Loucy (cell line): ENCODE data around the gene AMHR2.
"Not testable (repeated sequence)": the region's sequence is repeated elsewhere in the genome, so short reads cannot be mapped to it uniquely, and the experiment has no call there.

Source experiments
- H2AFZ ChIP-seq: fragments of 200-600 bp; sonication (generic); 2 replicates; pipeline ENCODE4 v1.6.0; 2016; ENCODE audit warnings: antibody characterized with exemption, mild to moderate bottlenecking, low read length, moderate library complexity
- H3F3A ChIP-seq: fragments of 200-600 bp; 2 replicates; pipeline ENCODE4 v1.6.0; 2016; ENCODE audit warnings: antibody characterized with exemption, low read depth, mild to moderate bottlenecking
- H3K27me3 ChIP-seq: fragments of 200-600 bp; sonication (generic); 2 replicates; pipeline ENCODE4 v1.6.1; 2014; ENCODE audit warnings: low read length, mild to moderate bottlenecking; ENCODE audit not compliant: insufficient read depth, poor library complexity, severe bottlenecking
- H3K36me3 ChIP-seq: fragments of 200-600 bp; sonication (generic); 2 replicates; pipeline ENCODE4 v1.6.1; 2016; ENCODE audit warnings: low read length; ENCODE audit not compliant: insufficient read depth
- H3K4me1 ChIP-seq: fragments of 200-600 bp; sonication (generic); 2 replicates; pipeline ENCODE4 v1.5.1; 2014; ENCODE audit warnings: low read length, mild to moderate bottlenecking; ENCODE audit not compliant: insufficient read depth, poor library complexity, severe bottlenecking
- H3K4me2 ChIP-seq: fragments of 200-600 bp; sonication (generic); 2 replicates; pipeline ENCODE4 v1.6.0; 2014; ENCODE audit warnings: antibody characterized with exemption, low read length, low read depth, mild to moderate bottlenecking; ENCODE audit not compliant: poor library complexity, severe bottlenecking
- H3K4me3 ChIP-seq: fragments of 200-600 bp; sonication (generic); 2 replicates; pipeline ENCODE4 v1.5.1; 2014; ENCODE audit warnings: low read length, mild to moderate bottlenecking, mixed read lengths; ENCODE audit not compliant: poor library complexity, severe bottlenecking
- H3K79me2 ChIP-seq: fragments of 200-600 bp; sonication (generic); 2 replicates; pipeline ENCODE4 v1.6.1; 2014; ENCODE audit warnings: low read length; ENCODE audit not compliant: insufficient read depth
- H3K9ac ChIP-seq: fragments of 200-600 bp; sonication (generic); 2 replicates; pipeline ENCODE4 v1.6.0; 2014; ENCODE audit warnings: mild to moderate bottlenecking, low read depth, low read length, moderate library complexity; ENCODE audit not compliant: poor library complexity, severe bottlenecking
- H3K9me2 ChIP-seq: fragments of 200-600 bp; sonication (generic); replicated peaks from 2 replicates; pipeline ENCODE4 v1.6.1; 2016; ENCODE audit warnings: low read depth, low read length, mixed read lengths
- H3K9me3 ChIP-seq: fragments of 200-600 bp; sonication (generic); 2 replicates; pipeline ENCODE4 v1.6.1; 2014; ENCODE audit warnings: mild to moderate bottlenecking, antibody characterized with exemption, low read length, low read depth; ENCODE audit not compliant: insufficient read depth
- H4K20me1 ChIP-seq: fragments of 200-600 bp; sonication (generic); 2 replicates; pipeline ENCODE4 v1.6.0; 2014; ENCODE audit warnings: antibody characterized with exemption, low read length, mild to moderate bottlenecking; ENCODE audit not compliant: insufficient read depth, poor library complexity, severe bottlenecking
- CTCF ChIP-seq: fragments of 200-600 bp; sonication (generic); conservative IDR thresholded peaks from 2 replicates; pipeline ENCODE4 v1.5.1; 2014; ENCODE audit warnings: mild to moderate bottlenecking, antibody characterized with exemption, low read length
- EZH2phosphoT487 ChIP-seq: fragments of 200-600 bp; IDR thresholded peaks from 2 replicates; pipeline ENCODE4 v1.6.1; 2018; ENCODE audit warnings: antibody characterized with exemption, mild to moderate bottlenecking, moderate library complexity, borderline replicate concordance

The AMHR2 gene

GRCh38 chr12:53380794-53381730 lies 42.6 kb upstream of the AMHR2 start:
- Histone ChIP-seq H3F3A (no peaks in the 10 kb centered on the region), H3K27me3 (no peaks in the 10 kb centered on the region), H3K9ac (peak overlapping the region; percentile 75), H3K79me2 (peaks cover 53% of the 10 kb centered on the region), H3K4me3 (peak overlapping the region; percentile 81), H3K9me3 (no peaks in the 10 kb centered on the region), H3K4me1 (peaks cover 48% of the 10 kb centered on the region), H3K36me3 (peaks cover 18% of the 10 kb centered on the region; the same call in 1 of the 2 replicates), H4K20me1 (peaks cover 37% of the 10 kb centered on the region), H3K9me2 (no peaks in the 10 kb centered on the region), H3K4me2 (peak overlapping the region; percentile 76), H2AFZ (no peak overlapping the region)
- TF ChIP-seq CTCF (no peak), EZH2phosphoT487 (no peak)

- peaks cover 62% of the 10 kb centered on the region for H3K79me2 ChIP-seq
- H4K20me1 ChIP-seq: peaks cover 46% of the 10 kb centered on the region
- H3K4me2 ChIP-seq: peak overlapping the region; percentile 76
- peaks cover 57% of the 10 kb centered on the region for H3K4me1 ChIP-seq
- H3K4me3 ChIP-seq: peak overlapping the region; percentile 81
- H2AFZ ChIP-seq: no peak overlapping the region
- H3K9me3 ChIP-seq: no peaks in the 10 kb centered on the region
- no peaks in the 10 kb centered on the region for H3K9me2 ChIP-seq
- H3F3A ChIP-seq: no peaks in the 10 kb centered on the region
- H3K9ac ChIP-seq: peak overlapping the region; percentile 75
- H3K36me3 ChIP-seq: peaks cover 18% of the 10 kb centered on the region; the same call in 1 of the 2 replicates
- H3K27me3 ChIP-seq: no peaks in the 10 kb centered on the region
- TF ChIP-seq EZH2phosphoT487 (no peak), CTCF (peak; percentile 64)
Observed at GRCh38 chr12:53381731-53382630, 41.7 kb upstream of the AMHR2 start.

GRCh38 chr12:53383258-53383657 lies 40.4 kb upstream of the AMHR2 start:
- Histone ChIP-seq H3K4me3 (peak overlapping the region; percentile 81), H3K9me2 (no peaks in the 10 kb centered on the region), H3K79me2 (peaks cover 75% of the 10 kb centered on the region), H2AFZ (no peak overlapping the region), H3K9ac (peak overlapping the region; percentile 75), H3K27me3 (no peaks in the 10 kb centered on the region), H4K20me1 (peaks cover 56% of the 10 kb centered on the region), H3F3A (0 out of 2 replicates have a peak, but pooled peaks cover 4% of the 10 kb centered on the region), H3K4me1 (peaks cover 65% of the 10 kb centered on the region), H3K9me3 (no peaks in the 10 kb centered on the region), H3K36me3 (peaks cover 21% of the 10 kb centered on the region; the same call in 1 of the 2 replicates), H3K4me2 (peak overlapping the region; percentile 76)
- TF ChIP-seq CTCF (no peak), EZH2phosphoT487 (no peak)

- Histone ChIP-seq H3K36me3 (peaks cover 29% of the 10 kb centered on the region; the same call in 1 of the 2 replicates), H3K9ac (peak overlapping the region; percentile 65)
Observed at GRCh38 chr12:53386381-53386780, 37.3 kb upstream of the AMHR2 start.

More at GRCh38 chr12:53386381-53386780, 37.3 kb upstream of the AMHR2 start:
- not testable (repeated sequence) for H3K27me3 ChIP-seq, H2AFZ ChIP-seq, H3K9me2 ChIP-seq, H3K9me3 ChIP-seq
- peaks cover 79% of the 10 kb centered on the region for H4K20me1 ChIP-seq
- peak overlapping the region; percentile 72 for H3K4me2 ChIP-seq
- H3F3A ChIP-seq: peaks cover 10% of the 10 kb centered on the region; the same call in 1 of the 2 replicates
- peaks cover 99% of the 10 kb centered on the region for H3K79me2 ChIP-seq
- peak overlapping the region; percentile 67 for H3K4me3 ChIP-seq
- H3K4me1 ChIP-seq: peaks cover 74% of the 10 kb centered on the region
